ENCODE data around the gene GPR37. TPM values are rescaled to one million over a fixed set of nuclear protein-coding genes. Genes with fewer than 3 reads are reported as not detected.

Gene GPR37
- polyA plus RNA-seq, 1 donor from 2014 or later, result 1.4 TPM

- no peak overlapping the region for H2AFZ ChIP-seq (ENCODE audit: low read depth, low read length)
- H3K27ac ChIP-seq (ENCODE audit: low read length), result no peak overlapping the region
- H3K4me3 ChIP-seq (ENCODE audit: low read length), result no peak overlapping the region
- TF ChIP-seq, protein P1, sequence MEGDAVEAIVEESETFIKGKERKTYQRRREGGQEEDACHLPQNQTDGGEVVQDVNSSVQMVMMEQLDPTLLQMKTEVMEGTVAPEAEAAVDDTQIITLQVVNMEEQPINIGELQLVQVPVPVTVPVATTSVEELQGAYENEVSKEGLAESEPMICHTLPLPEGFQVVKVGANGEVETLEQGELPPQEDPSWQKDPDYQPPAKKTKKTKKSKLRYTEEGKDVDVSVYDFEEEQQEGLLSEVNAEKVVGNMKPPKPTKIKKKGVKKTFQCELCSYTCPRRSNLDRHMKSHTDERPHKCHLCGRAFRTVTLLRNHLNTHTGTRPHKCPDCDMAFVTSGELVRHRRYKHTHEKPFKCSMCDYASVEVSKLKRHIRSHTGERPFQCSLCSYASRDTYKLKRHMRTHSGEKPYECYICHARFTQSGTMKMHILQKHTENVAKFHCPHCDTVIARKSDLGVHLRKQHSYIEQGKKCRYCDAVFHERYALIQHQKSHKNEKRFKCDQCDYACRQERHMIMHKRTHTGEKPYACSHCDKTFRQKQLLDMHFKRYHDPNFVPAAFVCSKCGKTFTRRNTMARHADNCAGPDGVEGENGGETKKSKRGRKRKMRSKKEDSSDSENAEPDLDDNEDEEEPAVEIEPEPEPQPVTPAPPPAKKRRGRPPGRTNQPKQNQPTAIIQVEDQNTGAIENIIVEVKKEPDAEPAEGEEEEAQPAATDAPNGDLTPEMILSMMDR (IDR thresholded peaks at IDR 0.05; ENCODE audit: poor library complexity, severe bottlenecking), result no peak
- no peak for TF ChIP-seq TAF1 (IDR thresholded peaks at IDR 0.05; ENCODE audit: low read depth)
- H3K27me3 ChIP-seq (ENCODE audit: insufficient read depth, low read depth, low read length), result peaks cover 21% of the 10 kb centered on the region
- no peaks in the 10 kb centered on the region for H3K36me3 ChIP-seq (ENCODE audit: insufficient read depth, low read length)
- H3K9me2 ChIP-seq (ENCODE audit: insufficient read depth, low read length), result no peaks in the 10 kb centered on the region
- H3K9ac ChIP-seq (ENCODE audit: low read length), result no peak overlapping the region
- no peaks in the 10 kb centered on the region for H3F3A ChIP-seq (ENCODE audit: insufficient read depth, low read length, poor library complexity, severe bottlenecking)
- no peak overlapping the region for H3K4me2 ChIP-seq (ENCODE audit: low read length)
- no peaks in the 10 kb centered on the region for H3K9me3 ChIP-seq (ENCODE audit: low read length)
- no peaks in the 10 kb centered on the region for H4K20me1 ChIP-seq (ENCODE audit: insufficient read depth)
- H3K79me2 ChIP-seq (replicated peaks; ENCODE audit: insufficient read depth, low read length), result no peaks in the 10 kb centered on the region
These were observed 2.9 kb upstream of the GPR37 start for GRCh38 chr7:124768525-124768924.

DNA sequence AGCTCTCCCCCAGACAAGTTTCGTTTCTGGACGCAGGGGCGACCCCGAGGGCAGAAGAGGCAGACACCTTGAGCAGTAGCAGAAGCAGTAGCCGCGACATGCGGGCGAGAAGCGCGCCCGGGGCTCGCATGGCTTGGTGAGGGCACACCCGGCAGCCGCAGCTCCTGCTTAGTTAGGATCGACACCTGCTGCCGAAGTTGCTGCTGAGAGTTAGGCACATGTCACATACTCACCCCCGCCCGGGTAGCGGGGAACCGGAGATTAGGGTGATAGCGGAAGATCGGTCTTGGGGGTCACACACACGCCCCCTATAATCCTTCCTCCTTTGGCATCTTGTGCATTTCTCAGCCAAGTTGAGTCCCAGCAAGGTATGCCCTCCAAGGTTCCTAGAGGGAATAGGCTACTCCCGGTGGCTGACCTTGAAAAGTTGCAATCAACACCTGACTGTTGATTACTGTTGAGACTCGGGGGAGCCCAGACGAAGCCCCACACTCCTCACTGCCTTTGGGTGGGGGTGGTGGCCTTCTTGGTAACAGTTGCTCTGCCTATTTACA is 668 bp downstream of the GPR37 start:
- TF ChIP-seq, protein P1 (IDR thresholded peaks at IDR 0.05; ENCODE audit: poor library complexity, severe bottlenecking), result no peak
- no peak for TF ChIP-seq TAF1 (IDR thresholded peaks at IDR 0.05; ENCODE audit: low read depth)
- TF ChIP-seq MXI1 (conservative IDR thresholded peaks at IDR 0.05; ENCODE audit: poor library complexity, severe bottlenecking), result no peak
- TF ChIP-seq POLR2AphosphoS5 (IDR thresholded peaks at IDR 0.05), result no peak
- Histone ChIP-seq H3K36me3 (ENCODE audit: insufficient read depth, low read length) (no peaks in the 10 kb centered on the region), H3K4me3 (ENCODE audit: low read length) (peak overlapping the region; percentile 91), H4K20me1 (ENCODE audit: insufficient read depth) (no peaks in the 10 kb centered on the region), H3K27ac (ENCODE audit: low read length) (no peak overlapping the region), H3K4me2 (ENCODE audit: low read length) (peak overlapping the region; percentile 58), H3F3A (ENCODE audit: insufficient read depth, low read length, poor library complexity, severe bottlenecking) (no peaks in the 10 kb centered on the region), H3K27me3 (ENCODE audit: insufficient read depth, low read depth, low read length) (peaks cover 24% of the 10 kb centered on the region), H3K79me2 (replicated peaks; ENCODE audit: insufficient read depth, low read length) (no peaks in the 10 kb centered on the region), H3K9me2 (ENCODE audit: insufficient read depth, low read length) (no peaks in the 10 kb centered on the region), H2AFZ (ENCODE audit: low read depth, low read length) (no peak overlapping the region), H3K9me3 (ENCODE audit: low read length) (no peaks in the 10 kb centered on the region), H3K9ac (ENCODE audit: low read length) (no peak overlapping the region)

GRCh38 chr7:124764051-124764846 is 1.3 kb downstream of the GPR37 start:
- no peaks in the 10 kb centered on the region for H4K20me1 ChIP-seq (ENCODE audit: insufficient read depth)
- H3K4me2 ChIP-seq (ENCODE audit: low read length), result no peak overlapping the region
- H3K36me3 ChIP-seq (ENCODE audit: insufficient read depth, low read length), result no peaks in the 10 kb centered on the region
- no peak overlapping the region for H2AFZ ChIP-seq (ENCODE audit: low read depth, low read length)
- H3K4me3 ChIP-seq (ENCODE audit: low read length), result peak overlapping the region; percentile 91
- no peaks in the 10 kb centered on the region for H3F3A ChIP-seq (ENCODE audit: insufficient read depth, low read length, poor library complexity, severe bottlenecking)
- H3K9me2 ChIP-seq (ENCODE audit: insufficient read depth, low read length), result no peaks in the 10 kb centered on the region
- H3K9ac ChIP-seq (ENCODE audit: low read length), result no peak overlapping the region
- no peaks in the 10 kb centered on the region for H3K79me2 ChIP-seq (replicated peaks; ENCODE audit: insufficient read depth, low read length)
- H3K27me3 ChIP-seq (ENCODE audit: insufficient read depth, low read depth, low read length), result peaks cover 24% of the 10 kb centered on the region
- TF ChIP-seq POLR2AphosphoS5 (IDR thresholded peaks at IDR 0.05) (no peak), TAF1 (IDR thresholded peaks at IDR 0.05; ENCODE audit: low read depth) (no peak), EP300 (conservative IDR thresholded peaks at IDR 0.05; ENCODE audit: poor library complexity, severe bottlenecking) (no peak), MXI1 (conservative IDR thresholded peaks at IDR 0.05; ENCODE audit: poor library complexity, severe bottlenecking) (no peak), EZH2 (IDR thresholded peaks at IDR 0.05; ENCODE audit: borderline replicate concordance, insufficient read depth, low read length, poor library complexity, severe bottlenecking) (no peak), RAD21 (conservative IDR thresholded peaks at IDR 0.05) (no peak), SMC3 (conservative IDR thresholded peaks at IDR 0.05; ENCODE audit: poor library complexity) (no peak)
- TF ChIP-seq, protein P2, sequence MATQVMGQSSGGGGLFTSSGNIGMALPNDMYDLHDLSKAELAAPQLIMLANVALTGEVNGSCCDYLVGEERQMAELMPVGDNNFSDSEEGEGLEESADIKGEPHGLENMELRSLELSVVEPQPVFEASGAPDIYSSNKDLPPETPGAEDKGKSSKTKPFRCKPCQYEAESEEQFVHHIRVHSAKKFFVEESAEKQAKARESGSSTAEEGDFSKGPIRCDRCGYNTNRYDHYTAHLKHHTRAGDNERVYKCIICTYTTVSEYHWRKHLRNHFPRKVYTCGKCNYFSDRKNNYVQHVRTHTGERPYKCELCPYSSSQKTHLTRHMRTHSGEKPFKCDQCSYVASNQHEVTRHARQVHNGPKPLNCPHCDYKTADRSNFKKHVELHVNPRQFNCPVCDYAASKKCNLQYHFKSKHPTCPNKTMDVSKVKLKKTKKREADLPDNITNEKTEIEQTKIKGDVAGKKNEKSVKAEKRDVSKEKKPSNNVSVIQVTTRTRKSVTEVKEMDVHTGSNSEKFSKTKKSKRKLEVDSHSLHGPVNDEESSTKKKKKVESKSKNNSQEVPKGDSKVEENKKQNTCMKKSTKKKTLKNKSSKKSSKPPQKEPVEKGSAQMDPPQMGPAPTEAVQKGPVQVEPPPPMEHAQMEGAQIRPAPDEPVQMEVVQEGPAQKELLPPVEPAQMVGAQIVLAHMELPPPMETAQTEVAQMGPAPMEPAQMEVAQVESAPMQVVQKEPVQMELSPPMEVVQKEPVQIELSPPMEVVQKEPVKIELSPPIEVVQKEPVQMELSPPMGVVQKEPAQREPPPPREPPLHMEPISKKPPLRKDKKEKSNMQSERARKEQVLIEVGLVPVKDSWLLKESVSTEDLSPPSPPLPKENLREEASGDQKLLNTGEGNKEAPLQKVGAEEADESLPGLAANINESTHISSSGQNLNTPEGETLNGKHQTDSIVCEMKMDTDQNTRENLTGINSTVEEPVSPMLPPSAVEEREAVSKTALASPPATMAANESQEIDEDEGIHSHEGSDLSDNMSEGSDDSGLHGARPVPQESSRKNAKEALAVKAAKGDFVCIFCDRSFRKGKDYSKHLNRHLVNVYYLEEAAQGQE (IDR thresholded peaks at IDR 0.05; ENCODE audit: borderline replicate concordance), result no peak
- TF ChIP-seq, protein P1 (IDR thresholded peaks at IDR 0.05; ENCODE audit: poor library complexity, severe bottlenecking), result no peak
- H3K27ac ChIP-seq (ENCODE audit: low read length), result no peak overlapping the region
- H3K9me3 ChIP-seq (ENCODE audit: low read length), result no peaks in the 10 kb centered on the region
